Measurements from ENCODE around the gene CEP128.

Gene CEP128

GRCh38 chr14:80981156-80981555 lies 39.6 kb upstream of the CEP128 start:
- no peak for ATAC-seq (ENCODE audit: insufficient read depth, low read depth)

GRCh38 chr14:80979951-80980350 lies 38.4 kb upstream of the CEP128 start:
- H3K79me2 ChIP-seq (ENCODE audit: insufficient read depth, low read length): peaks cover 80% of the 10 kb centered on the region
- H2AFZ ChIP-seq (ENCODE audit: low read depth, low read length): no peak overlapping the region
- no peak overlapping the region for H3K4me3 ChIP-seq (ENCODE audit: low read depth in 1 of 2, low read length in 2 of 2)
- no peaks in the 10 kb centered on the region for H3K9me3 ChIP-seq (ENCODE audit: insufficient read depth, low read length, severe bottlenecking)
- no peak for ATAC-seq (ENCODE audit: insufficient read depth, low read depth)
- H3K27ac ChIP-seq (ENCODE audit: low read length): peak overlapping the region; percentile 97
- peak overlapping the region; percentile 59; the same call in 1 of the 2 replicates for H3K9ac ChIP-seq (ENCODE audit: low read depth, low read length)
- H3K27me3 ChIP-seq (ENCODE audit: insufficient read depth, low read length, poor library complexity): no peaks in the 10 kb centered on the region
- H3K4me2 ChIP-seq (ENCODE audit: insufficient read depth, low read length): no peak overlapping the region
- no peak for TF ChIP-seq CTCF (IDR thresholded peaks at IDR 0.05; ENCODE audit: borderline replicate concordance, extremely low read depth, low read length, poor library complexity, severe bottlenecking)
- no peak for TF ChIP-seq EZH2 (IDR thresholded peaks at IDR 0.05; ENCODE audit: borderline replicate concordance, low read depth, low read length, severe bottlenecking)
- H4K20me1 ChIP-seq (ENCODE audit: insufficient read depth, low read length): no peaks in the 10 kb centered on the region
- DNase-seq: no peak
- peaks cover 100% of the 10 kb centered on the region for H3K4me1 ChIP-seq (ENCODE audit: insufficient read depth, low read length)
- peaks cover 26% of the 10 kb centered on the region for H3K36me3 ChIP-seq (ENCODE audit: insufficient read depth, low read length)

More at GRCh38 chr14:80981156-80981555, 39.6 kb upstream of the CEP128 start:
- no peak for DNase-seq
- H4K20me1 ChIP-seq (ENCODE audit: insufficient read depth, low read length): no peaks in the 10 kb centered on the region
- H3K79me2 ChIP-seq (ENCODE audit: insufficient read depth, low read length): peaks cover 81% of the 10 kb centered on the region
- H2AFZ ChIP-seq (ENCODE audit: low read depth, low read length): no peak overlapping the region
- H3K36me3 ChIP-seq (ENCODE audit: insufficient read depth, low read length): peaks cover 25% of the 10 kb centered on the region
- TF ChIP-seq EZH2 (IDR thresholded peaks at IDR 0.05; ENCODE audit: borderline replicate concordance, low read depth, low read length, severe bottlenecking): no peak
- no peak for TF ChIP-seq CTCF (IDR thresholded peaks at IDR 0.05; ENCODE audit: borderline replicate concordance, extremely low read depth, low read length, poor library complexity, severe bottlenecking)
- no peaks in the 10 kb centered on the region for H3K27me3 ChIP-seq (ENCODE audit: insufficient read depth, low read length, poor library complexity)
- no peak overlapping the region for H3K4me2 ChIP-seq (ENCODE audit: insufficient read depth, low read length)
- H3K9ac ChIP-seq (ENCODE audit: low read depth, low read length): peak overlapping the region; percentile 59; the same call in 1 of the 2 replicates
- H3K4me3 ChIP-seq (ENCODE audit: low read depth in 1 of 2, low read length in 2 of 2): no peak overlapping the region
- H3K9me3 ChIP-seq (ENCODE audit: insufficient read depth, low read length, severe bottlenecking): no peaks in the 10 kb centered on the region
- H3K4me1 ChIP-seq (ENCODE audit: insufficient read depth, low read length): peaks cover 100% of the 10 kb centered on the region
- peak overlapping the region; percentile 97 for H3K27ac ChIP-seq (ENCODE audit: low read length)

DNA sequence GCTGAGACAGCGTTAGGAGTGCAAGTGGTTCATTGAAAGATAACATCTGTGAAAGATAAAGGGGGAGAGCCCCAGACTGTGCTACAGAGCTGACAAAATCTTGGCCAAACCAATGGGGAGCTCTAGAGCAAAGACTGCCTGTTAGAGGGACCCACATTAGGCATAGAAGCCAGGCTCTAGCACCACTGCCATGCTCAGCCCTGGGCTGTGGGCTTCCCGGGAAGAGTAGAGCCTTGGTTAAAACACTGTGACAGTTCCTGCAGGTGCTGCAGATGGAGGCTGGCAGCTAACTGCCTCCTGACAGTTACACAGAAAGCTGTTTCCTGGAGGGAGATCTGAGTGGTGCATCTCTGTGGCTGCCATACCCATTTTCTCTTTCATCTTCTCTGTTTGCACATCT lies 36.9 kb upstream of the CEP128 start:
- Histone ChIP-seq H3K4me1 (ENCODE audit: insufficient read depth, low read length) (peaks cover 100% of the 10 kb centered on the region), H3K27ac (ENCODE audit: low read length) (peak overlapping the region; percentile 97), H2AFZ (ENCODE audit: low read depth, low read length) (no peak overlapping the region), H3K4me3 (ENCODE audit: low read depth in 1 of 2, low read length in 2 of 2) (peak overlapping the region in 1 of 2 experiments; percentile 31; a peak in 1 of 4 replicates), H3K79me2 (ENCODE audit: insufficient read depth, low read length) (peaks cover 81% of the 10 kb centered on the region), H3K9me3 (ENCODE audit: insufficient read depth, low read length, severe bottlenecking) (no peaks in the 10 kb centered on the region), H3K27me3 (ENCODE audit: insufficient read depth, low read length, poor library complexity) (no peaks in the 10 kb centered on the region), H3K4me2 (ENCODE audit: insufficient read depth, low read length) (peak overlapping the region; percentile 57), H3K9ac (ENCODE audit: low read depth, low read length) (peak overlapping the region; percentile 59), H4K20me1 (ENCODE audit: insufficient read depth, low read length) (no peaks in the 10 kb centered on the region), H3K36me3 (ENCODE audit: insufficient read depth, low read length) (peaks cover 26% of the 10 kb centered on the region)
- no peak for TF ChIP-seq CTCF (IDR thresholded peaks at IDR 0.05; ENCODE audit: borderline replicate concordance, extremely low read depth, low read length, poor library complexity, severe bottlenecking)
- TF ChIP-seq EZH2 (IDR thresholded peaks at IDR 0.05; ENCODE audit: borderline replicate concordance, low read depth, low read length, severe bottlenecking): no peak
- peak; percentile 95 for DNase-seq
- ATAC-seq (ENCODE audit: insufficient read depth, low read depth): peak; percentile 88

Measured in DND-41 (cell line).